ENCODE data around the gene C16orf90.
"Not testable (repeated sequence)": the region's sequence is repeated elsewhere in the genome, so short reads cannot be mapped to it uniquely, and the experiment has no call there.

Gene C16orf90

GRCh38 chr16:3511286-3512180, 16.2 kb upstream of the C16orf90 start:
- TF ChIP-seq CTCF (IDR thresholded peaks at IDR 0.05; ENCODE audit: low read depth, low read length): no peak
- peaks cover 40% of the 10 kb centered on the region for H3K36me3 ChIP-seq
- H3K4me1 ChIP-seq: no peaks in the 10 kb centered on the region
- no peaks in the 10 kb centered on the region for H3K27me3 ChIP-seq
- no peak overlapping the region for H3K4me3 ChIP-seq (ENCODE audit: low read depth, low read length)
- H3K9me3 ChIP-seq: no peaks in the 10 kb centered on the region
- DNase-seq: no peak

GRCh38 chr16:3510416-3510815, 15.1 kb upstream of the C16orf90 start:
- no peak for TF ChIP-seq CTCF (IDR thresholded peaks at IDR 0.05; ENCODE audit: low read depth, low read length)
- H3K36me3 ChIP-seq: peaks cover 32% of the 10 kb centered on the region
- no peaks in the 10 kb centered on the region for H3K27me3 ChIP-seq
- no peaks in the 10 kb centered on the region for H3K9me3 ChIP-seq
- no peaks in the 10 kb centered on the region for H3K4me1 ChIP-seq
- no peak overlapping the region for H3K4me3 ChIP-seq (ENCODE audit: low read depth, low read length)
- DNase-seq: no peak

GRCh38 chr16:3509470-3509928, 14.2 kb upstream of the C16orf90 start:
- Histone ChIP-seq H3K4me1 (no peaks in the 10 kb centered on the region), H3K27me3 (no peaks in the 10 kb centered on the region), H3K9me3 (no peaks in the 10 kb centered on the region), H3K36me3 (peaks cover 26% of the 10 kb centered on the region), H3K4me3 (ENCODE audit: low read depth, low read length) (no peak overlapping the region)
- TF ChIP-seq CTCF (IDR thresholded peaks at IDR 0.05; ENCODE audit: low read depth, low read length): no peak
- no peak for DNase-seq

- H3K4me1 ChIP-seq: no peaks in the 10 kb centered on the region
- TF ChIP-seq CTCF (IDR thresholded peaks at IDR 0.05; ENCODE audit: low read depth, low read length): no peak
- H3K36me3 ChIP-seq: peaks cover 21% of the 10 kb centered on the region
- no peaks in the 10 kb centered on the region for H3K9me3 ChIP-seq
- DNase-seq: no peak
- H3K27me3 ChIP-seq: no peaks in the 10 kb centered on the region
- H3K4me3 ChIP-seq (ENCODE audit: low read depth, low read length): no peak overlapping the region
Observed at GRCh38 chr16:3508736-3509135, 13.4 kb upstream of the C16orf90 start.

- Histone ChIP-seq H3K36me3 (peaks cover 5% of the 10 kb centered on the region; the same call in 1 of the 2 replicates), H3K4me3 (ENCODE audit: low read depth, low read length) (no peak overlapping the region), H3K4me1 (no peaks in the 10 kb centered on the region), H3K9me3 (no peaks in the 10 kb centered on the region), H3K27me3 (no peaks in the 10 kb centered on the region)
- no peak for DNase-seq
- TF ChIP-seq CTCF (IDR thresholded peaks at IDR 0.05; ENCODE audit: low read depth, low read length): no peak
Observed at GRCh38 chr16:3503523-3503922, 8.2 kb upstream of the C16orf90 start.

- no peaks in the 10 kb centered on the region for H3K4me1 ChIP-seq
- no peak for DNase-seq
- no peaks in the 10 kb centered on the region for H3K9me3 ChIP-seq
- peaks cover 3% of the 10 kb centered on the region; the same call in 1 of the 2 replicates for H3K36me3 ChIP-seq
- no peaks in the 10 kb centered on the region for H3K27me3 ChIP-seq
- H3K4me3 ChIP-seq (ENCODE audit: low read depth, low read length): peak overlapping the region; percentile 91
- no peak for TF ChIP-seq CTCF (IDR thresholded peaks at IDR 0.05; ENCODE audit: low read depth, low read length)
Observed at GRCh38 chr16:3501783-3502400, 6.6 kb upstream of the C16orf90 start.

GRCh38 chr16:3501412-3501761, 6.1 kb upstream of the C16orf90 start:
- not testable (repeated sequence) for H3K4me1 ChIP-seq, DNase-seq

More at GRCh38 chr16:3501412-3501761, 6.1 kb upstream of the C16orf90 start:
- peak overlapping the region; percentile 91 for H3K4me3 ChIP-seq (ENCODE audit: low read depth, low read length)
- not testable (repeated sequence) for H3K27me3 ChIP-seq, H3K36me3 ChIP-seq, H3K9me3 ChIP-seq
